ENCODE results near the gene GATAD2B. TPM values are rescaled to one million over a fixed set of nuclear protein-coding genes. Genes with fewer than 3 reads are reported as not detected.

GATAD2B gene
- total and polyA plus RNA-seq, 2 donors (not counting 3 experiments of a cell fraction or from before 2014, with no cell fraction given), result 8.5 to 46.3 TPM

DNA sequence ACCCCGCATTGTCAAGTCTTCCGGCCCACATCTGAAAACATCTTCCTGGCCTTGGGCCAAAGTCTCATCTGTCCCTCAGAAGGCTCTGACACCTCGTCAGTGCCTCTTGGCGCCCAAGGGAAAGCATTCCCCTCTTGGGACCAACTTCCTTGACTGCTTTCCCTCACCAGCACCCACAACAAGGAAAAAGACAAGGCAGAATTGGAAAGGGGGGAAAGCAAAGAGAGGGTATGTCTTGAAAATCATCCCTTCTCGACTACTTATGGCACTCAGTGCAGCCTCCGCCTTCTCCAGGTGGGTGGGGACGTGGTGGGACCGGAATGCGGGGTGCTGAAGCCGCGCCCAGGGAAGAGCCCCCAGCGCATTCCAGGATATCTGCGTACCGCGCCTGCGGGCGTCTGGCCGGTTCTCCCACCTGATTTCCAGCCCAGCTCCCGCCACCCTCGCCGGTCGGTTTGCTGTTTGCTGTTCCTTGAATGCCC is 41.1 kb upstream of the GATAD2B start:
- BruUV-seq (replicated peaks), result TSS peak; percentile 68
- no peak for DNase-seq (ENCODE audit: low read depth, low spot score)
- Histone ChIP-seq H4K20me1 (replicated peaks; ENCODE audit: control insufficient read depth, extremely low read depth, insufficient read depth, low read length) (no peaks in the 10 kb centered on the region), H3K4me3 (replicated peaks in 1 of 3; ENCODE audit: insufficient read depth in 1 of 3, low read depth in 1 of 3, low read length in 3 of 3) (peak overlapping the region; percentile 27 to 73 (median 73)), H3K4me1 (ENCODE audit: control insufficient read depth, extremely low read depth, insufficient read depth, low read length) (peaks cover 46% of the 10 kb centered on the region), H3K9me3 (replicated peaks; ENCODE audit: control insufficient read depth, insufficient read depth, low read length) (no peaks in the 10 kb centered on the region), H3K36me3 (ENCODE audit: control insufficient read depth in 2 of 2, extremely low read depth in 1 of 2, insufficient read depth in 2 of 2, low read length in 2 of 2) (peaks cover 0 to 8% of the 10 kb centered on the region in 2 experiments), H3K79me2 (ENCODE audit: control insufficient read depth, insufficient read depth, low read length) (peaks cover 10% of the 10 kb centered on the region), H3K27ac (ENCODE audit: insufficient read depth, low read depth, low read length) (peak overlapping the region; percentile 64), H3K4me2 (ENCODE audit: insufficient read depth, low read length) (peak overlapping the region; percentile 87), H3K9me1 (replicated peaks; ENCODE audit: control insufficient read depth, extremely low read depth, insufficient read depth, low read length) (no peaks in the 10 kb centered on the region), H3K27me3 (ENCODE audit: control insufficient read depth in 2 of 2, insufficient read depth in 2 of 2, low read length in 2 of 2) (no peaks in the 10 kb centered on the region), H3K9ac (replicated peaks; ENCODE audit: extremely low read depth, insufficient read depth, low read length) (peak overlapping the region; percentile 80), H2AFZ (ENCODE audit: low read depth, low read length) (peak overlapping the region; percentile 58)
- ChIA-PET CTCF (interaction anchor here (1.1 to 3.0 kb wide), 6 partner anchors 10 to 184 kb away, joined by 3 to 21 read pairs (median 12); partner anchors contain the start of genes DENND4B, GATAD2B, JTB and RAB13), POLR2A (interaction anchor here (0.6 to 1.0 kb wide), 3 partner anchors 18 to 356 kb away, joined by 3 to 4 read pairs (median 4); partner anchors contain the start of gene DENND4B)
- no peak for FAIRE-seq
- dilution Hi-C loops (cut with MboI; ENCODE audit: extremely low pct_ligation_motif_present, low sequenced_read_pairs), result no loop called here
- TF ChIP-seq EZH2 (IDR thresholded peaks at IDR 0.05; ENCODE audit: borderline replicate concordance, low read depth, low read length, severe bottlenecking) (no peak), GATA2 (IDR thresholded peaks at IDR 0.05; ENCODE audit: insufficient read depth, insufficient read length, low read depth, low read length) (no peak), POLR2AphosphoS5 (IDR thresholded peaks at IDR 0.05; ENCODE audit: insufficient read depth, low read depth, low read length) (peak; percentile 43), JUN (IDR thresholded peaks at IDR 0.05; ENCODE audit: borderline replicate concordance, insufficient read depth, insufficient read length, low read depth) (no peak), MYC (IDR thresholded peaks at IDR 0.05; ENCODE audit: low read depth, low read length) (no peak), POLR2A (IDR thresholded peaks at IDR 0.05; ENCODE audit: low read depth, low read length) (peak; percentile 30)
- TF ChIP-seq, protein P1, sequence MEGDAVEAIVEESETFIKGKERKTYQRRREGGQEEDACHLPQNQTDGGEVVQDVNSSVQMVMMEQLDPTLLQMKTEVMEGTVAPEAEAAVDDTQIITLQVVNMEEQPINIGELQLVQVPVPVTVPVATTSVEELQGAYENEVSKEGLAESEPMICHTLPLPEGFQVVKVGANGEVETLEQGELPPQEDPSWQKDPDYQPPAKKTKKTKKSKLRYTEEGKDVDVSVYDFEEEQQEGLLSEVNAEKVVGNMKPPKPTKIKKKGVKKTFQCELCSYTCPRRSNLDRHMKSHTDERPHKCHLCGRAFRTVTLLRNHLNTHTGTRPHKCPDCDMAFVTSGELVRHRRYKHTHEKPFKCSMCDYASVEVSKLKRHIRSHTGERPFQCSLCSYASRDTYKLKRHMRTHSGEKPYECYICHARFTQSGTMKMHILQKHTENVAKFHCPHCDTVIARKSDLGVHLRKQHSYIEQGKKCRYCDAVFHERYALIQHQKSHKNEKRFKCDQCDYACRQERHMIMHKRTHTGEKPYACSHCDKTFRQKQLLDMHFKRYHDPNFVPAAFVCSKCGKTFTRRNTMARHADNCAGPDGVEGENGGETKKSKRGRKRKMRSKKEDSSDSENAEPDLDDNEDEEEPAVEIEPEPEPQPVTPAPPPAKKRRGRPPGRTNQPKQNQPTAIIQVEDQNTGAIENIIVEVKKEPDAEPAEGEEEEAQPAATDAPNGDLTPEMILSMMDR (IDR thresholded peaks at IDR 0.05; ENCODE audit: extremely low read depth in 1 of 2, insufficient read depth in 1 of 2, low read depth in 1 of 2, low read length in 2 of 2), result no peak
- intact Hi-C loops (cut with micrococcal nuclease), result loop anchor here (1.0 to 5.0 kb wide), 6 partner anchors 13 to 82 kb away; partner anchors contain the start of genes DENND4B, JTB, RAB13 and RPS27

Data from endothelial cell of umbilical vein (primary cell).